Stimulated activated CD8-positive, alpha-beta memory T cell treated with anti-CD3 and anti-CD28 coated beads, Interleukin-4, amount 100 ng/mL, for 4 hours (primary cell): ENCODE data around the gene GNB2.
A peak's percentile ranks its signal among the peaks of the same experiment; 100 is the strongest.

ENCODE experiments used
- DNase-seq, 2 donors: peaks; one replicate each; pipeline ENCODE4 v3.0.0-alpha.2; 2020; ENCODE audit warnings: low read depth in 2 of 2, low spot score in 1 of 2

GNB2 gene

GRCh38 chr7:100673302-100673941 is at the start of gene GNB2:
GNB2 (plus strand) TSS chr7:100673740; CDS start chr7:100676266, 2,526 bp downstream.
- DNase-seq: peak; percentile 96

- DNase-seq: no peak
Observed at GRCh38 chr7:100623951-100624824, 49.4 kb upstream of the GNB2 start.

GRCh38 chr7:100626055-100626454 is 47.5 kb upstream of the GNB2 start:
- DNase-seq: no peak

- peak; percentile 80 to 82 for DNase-seq
Observed at GRCh38 chr7:100626530-100627237, 46.9 kb upstream of the GNB2 start.

DNA sequence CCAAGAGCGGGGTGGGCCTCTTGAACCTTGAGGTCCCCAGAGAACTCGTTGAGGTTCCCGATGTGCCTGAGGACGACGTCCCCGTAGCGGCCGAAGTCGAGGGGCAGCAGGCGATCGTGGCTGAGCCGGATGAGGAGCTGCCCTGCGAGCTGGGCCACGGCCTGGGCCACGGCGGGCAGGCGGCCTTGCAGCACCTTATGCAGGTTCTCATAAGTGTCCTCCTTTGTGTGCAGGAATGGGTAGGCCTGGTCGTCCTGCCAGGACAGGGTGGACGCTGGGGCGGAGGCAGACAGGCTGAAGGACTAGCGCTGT is 46.3 kb upstream of the GNB2 start:
- no peak for DNase-seq

GRCh38 chr7:100629117-100629716 is 44.3 kb upstream of the GNB2 start:
- no peak for DNase-seq

- no peak for DNase-seq
Observed at GRCh38 chr7:100630066-100630465, 43.5 kb upstream of the GNB2 start.

DNA sequence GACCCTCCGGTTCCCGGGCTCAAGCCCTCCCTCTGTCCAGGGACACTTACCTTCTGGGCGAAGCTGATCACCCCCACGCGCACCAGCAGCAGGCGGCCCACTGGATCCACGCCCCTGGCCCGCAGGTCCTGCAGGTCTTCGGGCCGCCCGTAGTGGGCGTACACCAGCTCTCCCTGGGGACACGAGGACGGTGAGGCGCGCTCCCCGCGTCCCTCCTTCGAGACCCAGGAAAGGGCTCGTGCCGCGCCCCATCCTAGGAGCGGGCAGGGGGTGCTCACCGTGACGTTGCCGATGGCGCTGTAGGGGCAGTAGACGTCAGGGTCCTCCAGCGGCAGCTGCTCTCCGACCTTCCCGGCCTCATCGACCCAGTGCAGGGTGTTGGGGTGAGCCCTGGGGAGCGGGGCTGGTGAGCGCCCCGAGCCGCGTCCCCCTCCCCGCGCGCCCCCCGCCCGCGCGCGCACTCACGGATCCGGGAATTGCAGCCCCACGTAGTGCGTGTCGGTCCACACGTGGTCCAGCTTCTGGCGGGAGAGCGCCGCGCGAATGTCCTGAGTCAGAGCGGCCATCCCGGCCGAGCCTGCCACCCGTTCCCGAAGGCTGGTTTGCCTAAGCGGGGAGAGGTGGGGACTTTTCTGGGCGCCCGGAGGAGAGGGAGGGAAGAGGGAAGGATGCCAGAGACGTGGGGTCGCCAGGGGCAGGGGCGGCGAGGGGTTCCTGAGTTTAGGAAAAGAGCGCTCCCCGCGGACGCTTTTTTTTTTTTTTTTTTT is 40.4 kb upstream of the GNB2 start:
- peak in 1 of 2 donors; percentile 31 for DNase-seq

DNA sequence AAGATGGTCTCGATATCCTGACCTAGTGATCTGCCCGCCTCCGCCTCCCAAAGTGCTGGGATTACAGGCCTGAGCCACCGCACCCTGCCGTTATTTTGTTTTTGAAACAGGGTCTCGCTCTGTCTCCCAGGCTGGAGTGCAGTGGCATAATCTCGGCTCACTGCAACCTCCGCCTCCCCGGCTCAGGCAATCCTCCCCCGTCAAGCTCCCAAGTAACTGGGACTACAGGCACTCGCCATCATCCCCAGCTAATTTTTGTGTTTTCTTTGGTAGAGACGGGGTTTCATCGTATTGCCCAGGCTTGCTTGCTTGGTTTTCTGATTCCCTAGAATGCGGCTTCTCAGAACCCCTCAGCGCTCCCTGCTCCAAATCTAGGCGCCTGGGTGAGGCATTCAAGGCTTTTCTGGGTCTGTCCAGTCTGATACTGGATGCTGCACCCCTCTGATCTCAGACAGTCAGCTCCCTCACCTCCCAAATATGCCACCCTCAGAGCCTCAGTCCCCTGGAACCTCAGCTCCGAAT is 33.5 kb upstream of the GNB2 start:
- DNase-seq: no peak

DNA sequence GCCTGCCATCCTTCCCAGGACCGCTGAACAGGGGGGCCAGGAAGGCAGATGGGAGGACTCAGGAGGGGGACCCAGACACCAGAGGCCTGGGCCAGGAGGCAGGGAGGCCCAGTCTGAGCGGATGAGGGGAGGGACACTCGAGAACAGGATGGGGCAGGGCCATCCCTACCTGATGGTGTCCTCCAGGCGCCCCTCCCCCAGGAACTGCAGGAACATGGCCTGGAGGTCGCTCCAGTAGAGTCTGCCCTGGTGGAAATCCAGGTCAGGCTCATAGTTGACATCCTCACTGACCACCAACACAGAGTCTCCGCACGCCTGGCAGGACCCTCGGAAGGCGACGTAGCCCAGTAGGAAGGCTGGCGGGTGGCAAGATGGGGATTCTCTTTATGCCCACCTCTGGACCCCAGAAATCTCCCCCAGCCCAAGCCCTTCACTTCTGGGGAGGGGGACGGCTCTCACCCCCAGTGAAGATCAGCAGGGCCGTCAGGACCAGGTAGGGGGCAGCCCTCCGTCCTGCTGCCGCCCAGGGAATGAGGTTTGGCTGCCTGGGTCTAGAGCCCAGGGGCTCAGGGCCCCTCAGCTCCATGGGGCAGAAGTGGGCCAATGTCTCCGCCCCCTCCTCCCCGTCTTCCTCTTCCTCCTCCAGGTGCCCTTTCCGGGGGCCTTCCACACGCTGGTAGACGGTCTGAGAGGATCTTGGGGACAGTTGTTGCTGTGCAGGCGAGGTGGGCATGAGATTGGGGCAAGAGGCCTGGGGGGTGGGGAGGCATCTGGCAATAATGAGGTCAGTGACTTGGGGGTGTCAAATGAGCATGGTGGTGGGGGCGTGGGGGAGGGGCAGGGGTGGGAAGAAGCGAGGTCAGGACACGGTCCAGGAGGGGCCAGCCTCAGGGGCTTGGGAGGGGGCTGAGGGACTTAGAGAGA is 32.8 kb upstream of the GNB2 start:
- no peak for DNase-seq

GRCh38 chr7:100641463-100641859 is 32.1 kb upstream of the GNB2 start, which contains the start of gene TFR2:
TFR2 (minus strand) TSS chr7:100641552; CDS start chr7:100641509, 43 bp downstream.
- no peak for DNase-seq

- no peak for DNase-seq
Observed at GRCh38 chr7:100641860-100642533, 31.5 kb upstream of the GNB2 start.

DNA sequence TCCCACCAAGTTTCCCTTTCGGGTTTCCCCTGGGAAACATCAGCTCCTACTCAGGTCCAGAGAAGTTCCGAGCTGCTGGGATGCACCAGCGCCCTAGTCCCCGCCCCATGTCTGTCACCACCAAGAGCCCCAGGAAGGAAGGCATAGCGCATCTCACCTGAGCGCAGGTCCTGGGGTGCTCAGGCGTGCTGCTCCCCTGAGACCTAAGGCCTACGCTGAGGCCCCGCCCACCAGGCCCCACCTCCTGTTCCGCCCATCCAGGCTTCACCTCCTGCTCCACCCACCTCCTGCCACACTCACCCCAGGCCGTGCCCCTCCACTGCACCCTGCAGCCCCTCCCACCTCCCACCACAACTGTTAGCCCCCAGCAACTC is 31.0 kb upstream of the GNB2 start:
- no peak for DNase-seq

- DNase-seq: no peak
Observed at GRCh38 chr7:100649826-100650565, 23.5 kb upstream of the GNB2 start.

DNA sequence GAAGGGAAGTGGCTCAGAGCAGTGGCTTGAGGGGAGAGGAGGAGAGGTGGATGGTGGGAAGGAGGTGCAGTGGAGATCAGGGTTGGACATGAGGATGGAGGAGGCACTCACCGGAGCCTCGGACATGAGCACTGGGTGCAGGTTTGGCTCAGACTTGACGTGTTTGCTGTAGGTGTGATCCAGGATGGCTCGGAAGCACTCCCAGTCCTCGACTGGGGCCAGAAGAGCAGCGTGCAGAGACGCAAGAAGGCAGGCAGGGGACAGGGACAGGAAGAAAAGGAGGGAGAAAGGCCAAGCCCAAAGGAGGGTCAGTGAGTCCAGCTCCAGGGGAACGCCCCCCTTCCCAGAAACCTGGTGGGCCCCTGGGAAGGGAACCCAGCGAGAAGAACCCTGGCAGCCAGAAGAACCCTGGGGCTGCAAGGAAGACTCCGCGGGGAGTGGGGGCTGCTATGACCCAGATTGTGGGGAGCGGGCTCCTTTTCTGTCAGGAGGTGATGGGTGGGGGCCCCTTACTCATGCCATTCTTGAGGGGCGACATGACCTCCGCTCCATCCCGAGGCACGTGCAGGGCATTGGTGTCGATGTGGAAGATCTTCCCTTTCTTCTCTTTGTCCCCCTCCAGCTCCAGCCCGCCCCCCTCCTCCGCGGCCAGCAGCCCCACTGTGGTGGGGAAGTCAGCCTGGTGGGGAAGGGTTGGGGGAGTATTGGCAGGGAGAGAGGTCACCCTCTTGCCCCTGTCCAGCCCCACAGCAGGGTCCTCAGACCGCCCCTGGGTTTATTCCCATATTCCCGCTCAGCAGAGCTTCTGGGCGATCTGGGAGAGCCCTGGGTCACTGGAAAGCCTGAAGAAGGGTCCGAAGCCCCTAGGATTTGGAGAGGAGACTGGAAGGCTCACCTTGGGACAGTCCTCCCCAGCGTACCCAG is 18.4 kb upstream of the GNB2 start:
- no peak for DNase-seq

- no peak for DNase-seq
Observed at GRCh38 chr7:100655908-100656674, 17.4 kb upstream of the GNB2 start, which contains the start of gene ACTL6B. ACTL6B (minus strand) TSS chr7:100656448; CDS start chr7:100656354, 94 bp downstream.
